CD4-positive, alpha-beta memory T cell (primary cell): Measurements from ENCODE around the gene CYP2U1. TPM values are rescaled to one million over a fixed set of nuclear protein-coding genes. Genes with fewer than 3 reads are reported as not detected.
"Not testable (repeated sequence)": the region's sequence is repeated elsewhere in the genome, so short reads cannot be mapped to it uniquely, and the experiment has no call there.

ENCODE experiments used
- CTCF ChIA-PET: fragments of 350-600 bp; sonication (Branson Sonifier 250); formaldehyde crosslinking; loops from one replicate; lab custom pipeline; 2021; ENCODE audit warnings: inconsistent platforms; ENCODE audit not compliant: partially characterized antibody; lab: Charles Lee
- POLR2A ChIA-PET: fragments of 350-600 bp; sonication (Branson Sonifier 250); formaldehyde crosslinking; loops from one replicate; lab custom pipeline; 2021; ENCODE audit not compliant: partially characterized antibody; lab: Charles Lee
- DNase-seq, 5 donors: peaks; one replicate each; pipeline versions ENCODE4 v3.0.0 to v3.0.0-alpha.2; 2020 to 2022; ENCODE audit warnings: mixed read lengths in 1 of 5
- H3K27ac ChIP-seq: one replicate; pipeline ENCODE4 v1.7.0; 2013; ENCODE audit warnings: low read depth, low read length
- H3K27me3 ChIP-seq: 2 replicates; pipeline ENCODE4 v1.7.0; 2013; ENCODE audit warnings: mild to moderate bottlenecking, low read length, moderate library complexity; ENCODE audit not compliant: insufficient read depth
- H3K36me3 ChIP-seq: 2 replicates; pipeline ENCODE4 v1.7.0; 2013; ENCODE audit warnings: mild to moderate bottlenecking, low read length, moderate library complexity; ENCODE audit not compliant: insufficient read depth
- H3K4me1 ChIP-seq: 2 replicates; pipeline ENCODE4 v1.7.0; 2013; ENCODE audit warnings: mild to moderate bottlenecking, low read length, moderate library complexity; ENCODE audit not compliant: insufficient read depth
- H3K4me3 ChIP-seq, 2 donors: one replicate each; pipeline ENCODE4 v1.7.0; 2013; ENCODE audit warnings: low read length in 2 of 2, mild to moderate bottlenecking in 1 of 2
- H3K9me3 ChIP-seq, 2 donors: one replicate each; pipeline ENCODE4 v1.7.0; 2013; ENCODE audit warnings: low read length in 2 of 2, control low read depth in 1 of 2; ENCODE audit not compliant: control insufficient read depth in 1 of 2
- H3K27ac Mint-ChIP-seq, 7 donors: one replicate each; pipeline ENCODE4 v1.8.0; 2020 to 2021; ENCODE audit warnings: mixed read lengths in 7 of 7, mild to moderate bottlenecking in 6 of 7, inconsistent platforms in 3 of 7, moderate library complexity in 3 of 7
- H3K27me3 Mint-ChIP-seq, 2 donors: one replicate each; pipeline ENCODE4 v1.8.0; 2020 to 2021; ENCODE audit warnings: mixed read lengths in 2 of 2
- H3K36me3 Mint-ChIP-seq, 2 donors: one replicate each; pipeline ENCODE4 v1.8.0; 2020 to 2021; ENCODE audit warnings: mixed read lengths in 2 of 2, inconsistent platforms in 1 of 2, mild to moderate bottlenecking in 1 of 2
- H3K4me1 Mint-ChIP-seq, 4 donors: one replicate each; pipeline ENCODE4 v1.8.0; 2020 to 2021; ENCODE audit warnings: mixed read lengths in 4 of 4, mild to moderate bottlenecking in 1 of 4
- H3K4me3 Mint-ChIP-seq, 8 donors: one replicate each; pipeline ENCODE4 v1.8.0; 2020 to 2021; ENCODE audit warnings: mixed read lengths in 8 of 8, mild to moderate bottlenecking in 7 of 8, moderate library complexity in 6 of 8, inconsistent platforms in 3 of 8
- H3K9me3 Mint-ChIP-seq, 8 donors: one replicate each; pipeline ENCODE4 v1.8.0; 2020 to 2021; ENCODE audit warnings: mixed read lengths in 8 of 8, mild to moderate bottlenecking in 5 of 8, inconsistent platforms in 3 of 8, moderate library complexity in 1 of 8
- intact Hi-C: fragments of 100-400 bp; cut with micrococcal nuclease; formaldehyde crosslinking; loops from one replicate; pipeline ENCODE4 v1.15.1; 2023
- polyA plus RNA-seq, 2 donors: library from polyadenylated mRNA; unstranded; fragments of 300-500 nt; fragmentation: Illumina TruSeq; gene quantifications; one replicate each; pipeline ENCODE4 v1.2.3, GENCODE V29; 2021
- total RNA-seq, 2 experiments: library from RNA; stranded (reverse); gene quantifications; one replicate each; pipeline ENCODE4 v1.2.3, GENCODE V29; 2021

The CYP2U1 gene
- total and polyA plus RNA-seq, 4 experiments from 2014 or later: 2.0 to 7.2 (median 5.3) TPM

DNA sequence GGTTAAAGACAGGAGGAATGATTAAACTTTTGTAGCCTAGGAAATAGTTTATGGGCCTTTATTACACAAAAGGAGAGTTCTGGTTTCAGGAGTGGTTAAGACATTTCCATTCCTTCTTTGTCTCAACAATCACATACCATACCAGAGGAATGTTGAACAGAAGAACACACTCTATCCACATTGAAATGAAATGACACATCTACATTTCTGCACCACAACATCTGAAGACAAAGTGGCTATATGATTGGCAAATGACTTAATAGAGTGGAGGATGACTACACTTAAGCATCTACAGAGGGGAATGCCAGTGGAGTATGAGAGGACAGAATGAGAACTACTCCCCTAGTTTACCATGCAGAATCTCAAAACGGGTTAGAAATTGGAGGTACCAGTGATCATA, 8.0 kb downstream of the CYP2U1 start:
- H3K36me3 ChIP-seq: no peaks in the 10 kb centered on the region
- no peak for DNase-seq
- H3K36me3 Mint-ChIP-seq: peaks cover 0 to 19% of the 10 kb centered on the region in 2 donors
- H3K9me3 ChIP-seq: no peaks in the 10 kb centered on the region
- no peak overlapping the region for H3K27ac Mint-ChIP-seq
- ChIA-PET CTCF (no interaction called here), POLR2A (no interaction called here)
- H3K4me3 ChIP-seq: no peak overlapping the region
- intact Hi-C loops: no loop called here
- H3K4me3 Mint-ChIP-seq: no peak overlapping the region
- no peaks in the 10 kb centered on the region for H3K9me3 Mint-ChIP-seq
- H3K4me1 ChIP-seq: no peaks in the 10 kb centered on the region
- H3K27me3 Mint-ChIP-seq: no peaks in the 10 kb centered on the region
- H3K4me1 Mint-ChIP-seq: peaks cover 3 to 10% (median 4%) of the 10 kb centered on the region in 4 donors
- H3K27me3 ChIP-seq: no peaks in the 10 kb centered on the region
- H3K27ac ChIP-seq: no peak overlapping the region

DNA sequence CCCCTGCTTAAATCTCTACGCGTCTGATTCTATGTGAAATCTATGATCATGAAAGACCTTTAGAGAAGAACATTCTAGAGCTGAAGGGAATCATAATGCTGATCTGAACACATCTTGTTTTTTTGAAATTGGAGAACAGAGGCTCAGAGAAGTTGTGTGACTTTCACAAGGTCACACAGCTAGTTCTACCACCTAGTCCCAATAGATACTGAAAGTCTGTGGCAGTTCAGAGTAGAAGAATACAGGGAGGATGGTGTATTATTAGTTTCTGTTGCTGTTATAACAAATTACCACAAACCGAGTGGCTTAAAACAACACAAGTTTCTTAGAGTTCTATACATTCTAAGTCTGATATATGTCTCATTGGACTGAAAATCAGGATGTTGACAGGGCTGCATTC, 14.5 kb downstream of the CYP2U1 start:
- H3K9me3 Mint-ChIP-seq: no peaks in the 10 kb centered on the region
- no peaks in the 10 kb centered on the region for H3K4me1 Mint-ChIP-seq
- intact Hi-C loops: no loop called here
- H3K27ac Mint-ChIP-seq: no peak overlapping the region
- no peaks in the 10 kb centered on the region for H3K27me3 Mint-ChIP-seq
- no peak overlapping the region for H3K4me3 Mint-ChIP-seq
- H3K9me3 ChIP-seq: no peaks in the 10 kb centered on the region
- ChIA-PET CTCF (no interaction called here), POLR2A (no interaction called here)
- H3K4me1 ChIP-seq: no peaks in the 10 kb centered on the region
- H3K36me3 ChIP-seq: no peaks in the 10 kb centered on the region
- H3K4me3 ChIP-seq: no peak overlapping the region
- H3K27me3 ChIP-seq: no peaks in the 10 kb centered on the region
- H3K36me3 Mint-ChIP-seq: peaks cover 28 to 30% of the 10 kb centered on the region in 2 donors
- no peak for DNase-seq
- no peak overlapping the region for H3K27ac ChIP-seq

DNA sequence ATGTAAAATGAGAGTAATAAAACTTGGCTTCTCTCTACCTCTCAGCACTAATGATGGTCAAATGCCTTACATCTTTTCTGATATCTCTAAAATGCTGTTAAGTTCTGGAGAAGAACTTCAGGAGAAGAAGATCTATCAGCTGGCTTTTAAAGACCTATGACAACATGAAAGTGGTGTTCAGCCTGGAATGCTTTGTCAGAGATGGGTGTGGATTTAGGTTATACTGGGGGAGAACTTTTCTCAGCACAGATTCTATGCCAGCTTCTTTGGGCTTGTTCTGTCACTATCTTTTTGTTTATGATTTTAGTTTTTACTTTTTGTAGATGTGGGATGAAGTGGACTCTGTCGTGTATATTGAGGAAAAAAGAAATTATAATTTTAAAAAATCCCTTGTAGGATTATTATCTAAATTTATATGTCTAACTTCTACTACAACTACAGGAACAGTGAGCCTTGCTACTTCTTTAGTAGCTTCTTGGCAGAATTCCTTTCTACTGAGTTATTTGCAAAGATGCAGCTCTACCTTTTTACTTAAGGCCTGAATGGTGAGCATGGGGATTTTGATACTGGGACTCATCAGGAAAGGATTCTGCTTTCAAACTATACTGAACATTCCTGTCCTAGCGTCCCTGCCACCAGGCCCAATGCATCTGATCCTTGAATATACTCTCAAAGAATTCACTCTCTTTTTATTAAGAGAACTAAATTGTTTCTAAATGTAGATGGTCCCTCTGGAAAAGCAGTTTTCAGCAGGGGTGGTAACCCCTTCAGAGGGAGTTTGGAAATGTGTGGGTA, 19.6 kb downstream of the CYP2U1 start:
- intact Hi-C loops: no loop called here
- Mint-ChIP-seq H3K9me3 (peaks cover 0 to 11% (median 8%) of the 10 kb centered on the region in 8 donors), H3K36me3 (peaks cover 31 to 55% of the 10 kb centered on the region in 2 donors)

DNA sequence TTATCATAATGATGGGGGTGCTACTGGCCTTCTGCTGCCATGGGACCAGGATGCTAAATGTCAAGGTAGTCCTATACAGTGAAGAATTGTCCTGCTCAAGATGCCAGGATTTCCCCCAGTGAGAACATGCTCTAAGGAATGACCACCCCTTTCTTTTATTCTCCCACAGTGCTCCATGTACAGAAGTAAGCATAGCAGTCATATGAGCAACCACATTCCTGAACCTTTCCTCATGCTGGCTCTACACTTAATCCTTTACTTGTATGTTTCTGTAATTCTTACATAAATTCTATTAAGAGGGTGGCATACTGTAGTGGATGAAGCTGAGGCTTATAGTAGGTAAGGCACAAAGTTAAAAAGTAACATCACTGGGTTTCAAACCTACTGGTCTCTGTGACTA, 20.2 kb downstream of the CYP2U1 start:
- Histone ChIP-seq H3K36me3 (no peaks in the 10 kb centered on the region), H3K27me3 (no peaks in the 10 kb centered on the region), H3K4me3 (no peak overlapping the region), H3K4me1 (no peaks in the 10 kb centered on the region), H3K9me3 (no peaks in the 10 kb centered on the region), H3K27ac (no peak overlapping the region)
- Mint-ChIP-seq H3K9me3 (peaks cover 4 to 17% (median 15%) of the 10 kb centered on the region in 8 donors), H3K27ac (no peak overlapping the region), H3K27me3 (peaks cover 0 to 7% of the 10 kb centered on the region in 2 donors), H3K4me1 (no peaks in the 10 kb centered on the region), H3K36me3 (peaks cover 29 to 61% of the 10 kb centered on the region in 2 donors), H3K4me3 (no peak overlapping the region)
- POLR2A ChIA-PET: no interaction called here
- CTCF ChIA-PET: no interaction called here
- intact Hi-C loops: no loop called here
- no peak for DNase-seq

More for the DNA sequence above, 19.6 kb downstream of the CYP2U1 start:
- no peak for DNase-seq
- Mint-ChIP-seq H3K4me1 (no peaks in the 10 kb centered on the region), H3K4me3 (no peak overlapping the region), H3K27ac (no peak overlapping the region), H3K27me3 (peaks cover 0 to 3% of the 10 kb centered on the region in 2 donors)
- Histone ChIP-seq H3K27ac (no peak overlapping the region), H3K27me3 (no peaks in the 10 kb centered on the region), H3K4me3 (no peak overlapping the region), H3K4me1 (no peaks in the 10 kb centered on the region), H3K36me3 (no peaks in the 10 kb centered on the region), H3K9me3 (no peaks in the 10 kb centered on the region)
- CTCF ChIA-PET: no interaction called here
- POLR2A ChIA-PET: no interaction called here

DNA sequence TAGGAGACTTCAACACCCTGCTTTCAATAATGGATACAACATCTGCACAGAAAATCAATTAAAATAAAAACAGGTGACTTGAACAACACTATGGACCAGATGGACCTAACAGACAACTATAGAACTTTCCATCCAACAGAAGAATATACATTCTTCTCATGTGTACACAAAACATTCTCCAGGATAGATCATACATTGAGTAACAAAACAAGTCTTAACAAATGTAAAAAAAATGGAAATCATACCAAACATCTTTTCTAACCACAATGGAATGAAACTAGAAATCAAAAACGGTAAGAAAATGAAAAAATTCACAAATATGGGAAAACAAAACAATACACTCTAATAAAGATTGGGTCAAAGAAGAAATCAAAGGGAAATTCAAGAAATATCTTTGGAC, 24.7 kb downstream of the CYP2U1 start:
- no peaks in the 10 kb centered on the region for H3K4me1 Mint-ChIP-seq
- no peak for DNase-seq
- POLR2A ChIA-PET: no interaction called here
- intact Hi-C loops: no loop called here
- H3K27ac ChIP-seq: no peak overlapping the region
- H3K9me3 ChIP-seq: no peaks in the 10 kb centered on the region
- H3K27ac Mint-ChIP-seq: no peak overlapping the region
- H3K4me3 ChIP-seq: no peak overlapping the region
- no peak overlapping the region for H3K4me3 Mint-ChIP-seq
- no peaks in the 10 kb centered on the region for H3K36me3 ChIP-seq
- peaks cover 4 to 35% (median 21%) of the 10 kb centered on the region in 8 donors for H3K9me3 Mint-ChIP-seq
- peaks cover 3 to 35% of the 10 kb centered on the region in 2 donors for H3K36me3 Mint-ChIP-seq
- H3K27me3 Mint-ChIP-seq: peaks cover 0 to 18% of the 10 kb centered on the region in 2 donors
- H3K27me3 ChIP-seq: no peaks in the 10 kb centered on the region
- no peaks in the 10 kb centered on the region for H3K4me1 ChIP-seq
- CTCF ChIA-PET: no interaction called here

DNA sequence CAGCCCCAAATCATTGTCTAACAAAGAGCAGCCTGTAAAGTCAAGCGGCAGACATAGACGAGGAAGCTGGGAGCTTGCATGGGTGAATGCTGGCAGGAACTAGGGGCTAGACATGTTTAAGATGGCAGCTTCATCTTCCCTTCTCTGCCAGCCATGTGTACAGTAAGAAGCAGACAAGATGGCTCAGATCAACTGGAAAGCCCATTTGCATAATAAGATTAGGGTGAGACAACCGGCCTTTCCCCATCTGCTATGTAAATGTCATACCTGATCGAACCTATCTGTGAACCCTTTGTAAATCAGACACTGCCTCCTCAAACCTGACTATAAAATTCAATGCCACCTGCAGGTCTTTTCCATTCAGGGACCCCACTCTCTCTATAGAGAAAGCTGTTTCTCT, 35.6 kb downstream of the CYP2U1 start:
- H3K4me1 ChIP-seq: no peaks in the 10 kb centered on the region
- Mint-ChIP-seq H3K4me3 (no peak overlapping the region), H3K4me1 (no peaks in the 10 kb centered on the region), H3K36me3 (no peaks in the 10 kb centered on the region), H3K27me3 (peaks cover 0 to 1% of the 10 kb centered on the region in 2 donors), H3K27ac (no peak overlapping the region), H3K9me3 (peaks cover 0 to 5% (median 3%) of the 10 kb centered on the region in 8 donors)
- POLR2A ChIA-PET: no interaction called here
- no peak overlapping the region for H3K27ac ChIP-seq
- no peaks in the 10 kb centered on the region for H3K9me3 ChIP-seq
- H3K4me3 ChIP-seq: no peak overlapping the region
- no peaks in the 10 kb centered on the region for H3K27me3 ChIP-seq
- DNase-seq: no peak
- H3K36me3 ChIP-seq: no peaks in the 10 kb centered on the region
- intact Hi-C loops: no loop called here
- CTCF ChIA-PET: no interaction called here

DNA sequence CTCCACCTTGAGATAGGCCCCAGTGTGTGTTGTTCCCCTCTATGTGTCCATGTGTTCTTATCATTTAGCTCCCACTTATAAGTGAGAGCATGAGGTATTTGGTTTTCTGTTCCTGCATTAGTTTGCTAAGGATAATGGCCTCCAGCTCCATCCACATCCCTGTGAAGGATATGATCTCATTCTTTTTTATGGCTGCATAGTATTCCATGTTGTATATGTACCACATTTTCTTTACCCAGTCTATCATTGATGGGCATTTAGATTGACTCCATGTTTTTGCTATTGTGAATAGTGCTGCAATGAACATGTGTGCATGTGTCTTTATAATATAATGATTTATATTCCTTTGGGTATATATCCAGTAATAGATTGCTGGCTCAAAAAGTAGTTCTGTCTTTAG, 36.2 kb downstream of the CYP2U1 start:
- not testable (repeated sequence) for H3K36me3 Mint-ChIP-seq, H3K27me3 Mint-ChIP-seq

More for the DNA sequence above, 36.2 kb downstream of the CYP2U1 start:
- H3K36me3 ChIP-seq, H3K9me3 ChIP-seq, H3K4me3 Mint-ChIP-seq, H3K4me1 Mint-ChIP-seq, DNase-seq, intact Hi-C loops, POLR2A ChIA-PET, H3K4me1 ChIP-seq, H3K9me3 Mint-ChIP-seq, H3K27ac Mint-ChIP-seq, H3K27me3 ChIP-seq, H3K27ac ChIP-seq, CTCF ChIA-PET, H3K4me3 ChIP-seq: not testable (repeated sequence)
